ENCODE data around the gene CDKN2AIP.
"Not testable (repeated sequence)": the region's sequence is repeated elsewhere in the genome, so short reads cannot be mapped to it uniquely, and the experiment has no call there.

Gene CDKN2AIP

DNA sequence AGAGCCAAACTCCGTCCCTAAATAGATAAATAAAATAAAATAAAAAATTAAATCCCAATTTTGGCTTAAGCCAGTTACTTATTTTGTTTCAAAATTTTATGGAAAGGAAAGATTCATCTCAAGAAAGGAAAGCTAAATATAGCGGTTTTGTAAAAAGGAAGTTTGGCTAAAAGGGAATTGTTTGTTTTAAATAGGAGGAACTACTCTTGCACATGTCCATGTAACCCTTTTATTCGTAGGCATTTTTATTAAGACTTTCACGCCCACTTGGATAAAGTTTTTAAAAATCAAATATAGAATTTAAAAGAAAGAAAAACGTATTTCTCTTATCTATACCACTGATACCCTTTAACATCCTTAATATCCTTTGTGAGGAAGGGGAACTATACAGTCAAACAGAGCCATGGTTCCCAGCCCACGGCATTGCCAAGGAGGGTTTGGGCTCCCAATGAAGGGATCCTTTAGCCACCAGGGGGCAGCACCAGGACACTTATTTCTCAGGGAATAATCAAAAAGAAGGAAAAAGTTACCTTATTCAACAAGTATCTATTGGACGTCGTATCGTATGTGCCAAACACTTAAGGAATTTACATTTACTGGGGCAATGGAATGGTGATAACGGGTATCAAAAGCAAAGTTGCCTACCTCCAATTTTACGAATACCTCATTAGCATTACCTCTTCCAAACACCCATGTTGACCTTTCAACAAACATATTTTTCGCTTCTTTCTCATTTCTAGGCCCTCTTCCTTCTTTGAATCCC lies 27.7 kb downstream of the CDKN2AIP start:
- H3K9me3 Mint-ChIP-seq: no peaks in the 10 kb centered on the region
- no peak overlapping the region for H3K27ac Mint-ChIP-seq
- peaks cover 3% of the 10 kb centered on the region for H3K36me3 Mint-ChIP-seq (ENCODE audit: insufficient read depth)
- H3K4me1 Mint-ChIP-seq (ENCODE audit: low read depth in 2 of 2): no peaks in the 10 kb centered on the region
- H3K27me3 Mint-ChIP-seq: no peaks in the 10 kb centered on the region
- DNase-seq (peak; percentile 76 to 82 (median 77)), ATAC-seq (replicated peaks) (peak; percentile 75)
- H3K4me3 Mint-ChIP-seq: no peak overlapping the region

DNA sequence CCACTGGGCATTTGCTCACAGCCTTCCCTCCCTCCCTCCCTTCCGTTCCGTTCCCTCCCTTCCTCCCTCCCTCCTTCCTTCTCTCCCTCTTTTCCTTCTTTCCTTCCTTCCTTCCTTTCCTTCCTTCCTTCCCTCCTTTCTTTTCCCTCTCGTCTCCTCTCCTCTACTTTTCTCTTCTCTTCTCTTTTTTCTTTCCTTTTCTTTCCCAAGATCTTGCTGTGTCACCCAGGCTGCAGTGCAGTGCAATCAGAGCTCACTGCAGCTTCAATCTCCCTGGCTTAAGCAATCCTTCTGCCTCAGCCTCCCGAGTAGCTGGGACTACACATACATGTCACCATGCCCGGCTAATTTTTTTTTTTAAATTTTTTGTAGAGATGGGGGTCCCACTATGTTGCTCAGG lies 33.7 kb downstream of the CDKN2AIP start:
- ATAC-seq (replicated peaks): no peak

GRCh38 chr4:183478926-183479325 lies 34.5 kb downstream of the CDKN2AIP start:
- Mint-ChIP-seq H3K36me3 (ENCODE audit: insufficient read depth) (no peaks in the 10 kb centered on the region), H3K4me3 (no peak overlapping the region), H3K4me1 (ENCODE audit: low read depth in 2 of 2) (no peaks in the 10 kb centered on the region), H3K27me3 (peaks cover 9 to 14% of the 10 kb centered on the region in 2 donors), H3K27ac (no peak overlapping the region), H3K9me3 (no peaks in the 10 kb centered on the region)
- no peak for DNase-seq
- no peak for ATAC-seq (replicated peaks)

More for the DNA sequence above, 33.7 kb downstream of the CDKN2AIP start:
- no peak for DNase-seq
- Mint-ChIP-seq H3K4me1 (ENCODE audit: low read depth in 2 of 2) (no peaks in the 10 kb centered on the region), H3K36me3 (ENCODE audit: insufficient read depth) (no peaks in the 10 kb centered on the region), H3K27me3 (peaks cover 9 to 14% of the 10 kb centered on the region in 2 donors), H3K9me3 (no peaks in the 10 kb centered on the region), H3K27ac (no peak overlapping the region), H3K4me3 (no peak overlapping the region)

GRCh38 chr4:183482515-183483095 lies 38.2 kb downstream of the CDKN2AIP start:
- H3K4me1 Mint-ChIP-seq (ENCODE audit: low read depth in 2 of 2); DNase-seq; H3K36me3 Mint-ChIP-seq (ENCODE audit: insufficient read depth); H3K4me3 Mint-ChIP-seq; H3K27ac Mint-ChIP-seq; H3K9me3 Mint-ChIP-seq; ATAC-seq (replicated peaks): not testable (repeated sequence)
- H3K27me3 Mint-ChIP-seq: peaks cover 9 to 10% of the 10 kb centered on the region in 2 donors

DNA sequence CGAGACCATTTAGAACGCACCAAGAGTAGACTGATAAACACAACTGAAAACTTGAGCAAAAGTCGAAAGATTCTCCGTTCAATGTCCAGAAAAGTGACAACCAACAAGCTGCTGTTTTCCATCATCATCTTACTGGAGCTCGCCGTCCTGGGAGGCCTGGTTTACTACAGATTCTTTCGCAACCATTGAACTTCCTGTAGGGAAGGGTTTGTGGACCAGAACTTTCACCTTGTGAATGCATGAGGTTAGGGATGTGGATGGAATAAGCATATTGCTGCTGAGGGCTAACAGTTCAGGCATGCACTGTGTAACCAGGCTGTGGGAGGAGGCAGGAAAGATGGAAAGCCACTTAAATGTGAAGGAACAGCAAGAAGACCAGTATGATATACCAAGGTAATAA lies 39.6 kb downstream of the CDKN2AIP start:
- no peak for ATAC-seq (replicated peaks)

GRCh38 chr4:183485411-183486160 lies 41.1 kb downstream of the CDKN2AIP start:
- Mint-ChIP-seq H3K9me3 (no peaks in the 10 kb centered on the region), H3K27ac (no peak overlapping the region), H3K36me3 (ENCODE audit: insufficient read depth) (no peaks in the 10 kb centered on the region), H3K27me3 (no peaks in the 10 kb centered on the region), H3K4me1 (ENCODE audit: low read depth in 2 of 2) (no peaks in the 10 kb centered on the region), H3K4me3 (no peak overlapping the region)
- no peak for ATAC-seq (replicated peaks)
- DNase-seq: no peak

More for the DNA sequence above, 39.6 kb downstream of the CDKN2AIP start:
- Mint-ChIP-seq H3K36me3 (ENCODE audit: insufficient read depth) (no peaks in the 10 kb centered on the region), H3K4me3 (no peak overlapping the region), H3K27ac (no peak overlapping the region), H3K4me1 (ENCODE audit: low read depth in 2 of 2) (no peaks in the 10 kb centered on the region), H3K27me3 (no peaks in the 10 kb centered on the region), H3K9me3 (no peaks in the 10 kb centered on the region)
- DNase-seq: no peak

GRCh38 chr4:183492791-183493222 lies 48.4 kb downstream of the CDKN2AIP start:
- Mint-ChIP-seq H3K4me3 (no peak overlapping the region), H3K4me1 (ENCODE audit: low read depth in 2 of 2) (no peaks in the 10 kb centered on the region), H3K27me3 (no peaks in the 10 kb centered on the region), H3K36me3 (ENCODE audit: insufficient read depth) (peaks cover 3% of the 10 kb centered on the region), H3K9me3 (no peaks in the 10 kb centered on the region), H3K27ac (no peak overlapping the region)
- DNase-seq: no peak
- no peak for ATAC-seq (replicated peaks)

DNA sequence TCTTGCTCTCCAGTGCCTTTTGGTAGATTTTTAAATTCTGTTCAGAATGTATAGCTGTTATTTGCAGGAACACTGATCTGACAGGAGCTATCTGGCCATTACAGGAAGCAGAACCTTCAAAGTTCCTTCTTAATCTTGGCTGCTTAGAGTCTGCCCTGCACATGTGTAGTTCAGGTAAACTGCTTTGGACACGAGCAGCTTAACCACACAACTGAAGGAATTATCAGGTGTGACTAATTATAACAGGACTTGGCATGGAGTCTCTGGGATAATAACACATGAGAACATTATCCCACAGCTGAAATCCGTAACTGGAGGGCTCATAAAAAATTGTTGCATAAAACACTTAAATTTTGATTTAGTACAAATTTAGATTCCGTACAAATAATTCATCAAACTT lies 48.8 kb downstream of the CDKN2AIP start:
- Mint-ChIP-seq H3K27ac (no peak overlapping the region), H3K9me3 (no peaks in the 10 kb centered on the region), H3K36me3 (ENCODE audit: insufficient read depth) (peaks cover 3% of the 10 kb centered on the region), H3K4me1 (ENCODE audit: low read depth in 2 of 2) (no peaks in the 10 kb centered on the region), H3K4me3 (no peak overlapping the region), H3K27me3 (no peaks in the 10 kb centered on the region)
- no peak for DNase-seq
- ATAC-seq (replicated peaks): no peak

GRCh38 chr4:183495184-183495583 lies 50.7 kb downstream of the CDKN2AIP start:
- no peaks in the 10 kb centered on the region for H3K4me1 Mint-ChIP-seq (ENCODE audit: low read depth in 2 of 2)
- ATAC-seq (replicated peaks) (no peak), DNase-seq (no peak)
- H3K27me3 Mint-ChIP-seq: no peaks in the 10 kb centered on the region
- H3K4me3 Mint-ChIP-seq: no peak overlapping the region
- H3K9me3 Mint-ChIP-seq: no peaks in the 10 kb centered on the region
- H3K36me3 Mint-ChIP-seq (ENCODE audit: insufficient read depth): peaks cover 6% of the 10 kb centered on the region
- H3K27ac Mint-ChIP-seq: no peak overlapping the region
